GM12891 (cell line): Measurements from ENCODE around the gene CD300E.

Experiments used
- DNase-seq: peaks from one replicate; pipeline ENCODE4 v3.0.0; 2011; ENCODE audit warnings: low spot score; ENCODE audit not compliant: insufficient read length
- FAIRE-seq: peaks from 2 replicates; lab custom pipeline; 2011; peaks lifted over from hg19 to GRCh38; lab: Jason Lieb, UNC
- PAX5 ChIP-seq: IDR thresholded peaks from 2 replicates; pipeline ENCODE4 v1.6.1; 2011; ENCODE audit warnings: low read length, moderate library complexity, mild to moderate bottlenecking; ENCODE audit not compliant: insufficient read depth, severe bottlenecking
- POLR2A ChIP-seq: IDR thresholded peaks from 2 replicates; pipeline ENCODE4 v1.6.1; 2011; ENCODE audit warnings: low read depth, low read length, control low read depth
- POLR2AphosphoS5 ChIP-seq: IDR thresholded peaks from 2 replicates; pipeline ENCODE4 v1.6.1; 2011; ENCODE audit warnings: low read depth, low read length, control low read depth
- POU2F2 ChIP-seq: IDR thresholded peaks from 2 replicates; pipeline ENCODE4 v1.6.1; 2011; ENCODE audit warnings: low read depth, mild to moderate bottlenecking, control low read depth, low read length, moderate library complexity
- SPI1 ChIP-seq: IDR thresholded peaks from 2 replicates; pipeline ENCODE4 v1.6.1; 2011; ENCODE audit warnings: low read depth, low read length, control low read depth
- TAF1 ChIP-seq: IDR thresholded peaks from 2 replicates; pipeline ENCODE4 v1.6.1; 2011; ENCODE audit warnings: low read depth, low read length, control low read depth

The CD300E gene

DNA sequence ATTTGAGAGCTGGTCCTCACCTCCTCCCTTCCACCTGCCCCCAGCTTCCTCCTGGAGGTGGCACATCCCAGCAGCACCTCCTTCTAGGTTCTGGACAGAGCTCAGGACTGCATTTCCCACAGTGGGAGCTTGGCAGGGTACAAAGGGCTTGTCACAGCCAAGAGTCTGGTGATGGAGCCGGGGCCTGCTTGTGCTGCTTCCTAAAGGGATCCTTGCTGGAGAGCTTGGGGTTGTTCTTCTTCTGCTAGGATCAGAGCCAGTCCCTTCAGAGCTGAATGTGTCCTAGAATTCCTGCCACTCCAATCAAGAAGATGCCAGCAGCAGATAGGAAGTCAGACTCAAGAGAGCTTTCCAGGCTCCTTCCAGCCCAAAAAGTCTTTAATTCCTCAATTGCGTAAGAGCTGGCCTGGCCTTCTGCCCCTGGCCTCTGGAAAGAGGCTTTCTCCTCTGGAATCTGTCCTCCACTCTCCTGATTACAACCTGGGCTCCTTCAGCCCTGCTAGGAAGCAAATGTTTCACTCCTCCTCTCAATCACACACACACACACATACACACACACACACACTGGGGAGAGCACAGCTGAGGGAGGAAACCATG lies 4.4 kb downstream of the CD300E start:
- TF ChIP-seq POU2F2 (no peak), POLR2A (no peak), TAF1 (no peak), PAX5 (no peak), SPI1 (no peak), POLR2AphosphoS5 (no peak)
- DNase-seq (no peak), FAIRE-seq (no peak)

- FAIRE-seq = no peak
- DNase-seq = no peak
- TF ChIP-seq POLR2AphosphoS5 = no peak
- no peak for TF ChIP-seq TAF1
- TF ChIP-seq POLR2A = no peak
- no peak for TF ChIP-seq SPI1
- TF ChIP-seq PAX5 = no peak
- TF ChIP-seq POU2F2 = no peak
Measured at GRCh38 chr17:74618451-74618850, 5.1 kb downstream of the CD300E start.

DNA sequence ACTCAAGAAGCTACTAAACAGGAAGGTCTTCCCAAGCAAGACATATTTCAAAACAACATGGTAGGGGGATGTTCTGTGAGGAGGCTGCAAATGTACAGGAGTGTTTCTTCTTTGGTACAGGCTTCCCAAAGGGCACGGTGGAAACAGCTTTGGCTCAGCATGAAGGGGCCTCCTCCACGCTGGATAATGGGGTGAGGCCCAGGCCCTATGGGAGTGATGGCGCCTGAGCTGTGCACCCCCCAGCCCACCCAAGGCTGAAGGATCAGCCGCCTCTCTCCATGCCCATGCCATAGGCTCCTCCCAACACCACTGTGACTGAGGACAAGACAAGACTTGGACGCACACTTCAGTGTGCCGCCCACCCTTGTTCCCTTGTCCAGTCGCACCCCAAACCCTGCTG lies 6.8 kb downstream of the CD300E start:
- TF ChIP-seq SPI1 = no peak
- TF ChIP-seq POLR2A = no peak
- no peak for TF ChIP-seq PAX5
- no peak for TF ChIP-seq TAF1

GRCh38 chr17:74612046-74612445 lies 11.5 kb downstream of the CD300E start:
- FAIRE-seq (no peak), DNase-seq (no peak)
- TF ChIP-seq POLR2AphosphoS5 (no peak), PAX5 (no peak), TAF1 (no peak), POU2F2 (no peak), POLR2A (no peak), SPI1 (no peak)

More for the DNA sequence above, 6.8 kb downstream of the CD300E start:
- FAIRE-seq (no peak), DNase-seq (no peak)

- FAIRE-seq (no peak), DNase-seq (no peak)
- TF ChIP-seq POLR2A = no peak
- no peak for TF ChIP-seq SPI1
- no peak for TF ChIP-seq POLR2AphosphoS5
- no peak for TF ChIP-seq POU2F2
- TF ChIP-seq PAX5 = no peak
- TF ChIP-seq TAF1 = no peak
Measured at GRCh38 chr17:74610108-74610507, 13.4 kb downstream of the CD300E start.

GRCh38 chr17:74608511-74608910 lies 15.0 kb downstream of the CD300E start:
- TF ChIP-seq POLR2A = no peak
- no peak for TF ChIP-seq PAX5
- TF ChIP-seq TAF1 = no peak
- no peak for TF ChIP-seq SPI1
- TF ChIP-seq POLR2AphosphoS5 = no peak
- no peak for TF ChIP-seq POU2F2
- no peak for DNase-seq
- no peak for FAIRE-seq

DNA sequence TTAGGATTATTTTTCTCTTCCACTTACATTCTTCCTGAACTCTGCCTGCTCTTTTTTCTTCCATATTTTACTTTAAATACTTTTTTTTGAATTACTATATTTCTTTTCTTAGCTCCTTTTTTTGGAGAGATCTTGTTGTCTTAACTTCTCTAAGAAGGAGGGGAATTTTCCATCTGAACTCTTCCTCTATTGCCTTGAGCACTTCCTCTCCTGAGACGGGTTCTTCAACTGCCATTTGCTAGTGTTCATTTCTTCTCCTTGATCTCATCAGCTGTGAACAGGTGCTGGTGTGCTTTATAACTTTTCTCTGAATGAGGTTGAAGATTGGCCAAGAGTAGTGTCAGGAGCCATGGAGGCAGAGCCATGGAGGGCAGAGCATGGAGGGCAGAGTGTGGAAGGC lies 16.3 kb downstream of the CD300E start:
- TF ChIP-seq TAF1 (no peak), PAX5 (no peak), POU2F2 (no peak), SPI1 (no peak), POLR2AphosphoS5 (no peak), POLR2A (no peak)
- DNase-seq (no peak), FAIRE-seq (no peak)

GRCh38 chr17:74606050-74606449 lies 17.5 kb downstream of the CD300E start:
- DNase-seq (no peak), FAIRE-seq (no peak)
- no peak for TF ChIP-seq TAF1
- TF ChIP-seq PAX5 = no peak

DNA sequence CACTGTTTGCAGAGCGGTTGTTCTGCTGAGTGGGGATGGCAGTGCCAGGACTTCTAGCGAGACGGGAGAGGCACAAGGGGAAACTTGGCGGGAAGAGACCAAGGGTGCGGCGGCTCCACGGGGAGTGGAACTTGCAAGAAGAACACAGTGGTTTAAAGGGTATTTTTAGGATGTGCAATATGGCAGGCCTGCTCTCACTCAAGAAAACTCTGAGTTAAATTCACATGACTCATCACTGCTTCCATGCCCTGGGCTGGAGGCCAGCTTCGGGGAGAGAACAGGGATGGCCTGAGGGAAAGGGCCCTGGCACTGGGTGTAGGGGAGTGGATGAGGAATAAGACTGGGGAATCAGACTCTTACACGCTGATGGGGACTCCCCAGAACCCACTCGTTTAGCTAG lies 18.2 kb downstream of the CD300E start:
- no peak for DNase-seq
- no peak for FAIRE-seq
- no peak for TF ChIP-seq POU2F2
- TF ChIP-seq SPI1 = no peak
- no peak for TF ChIP-seq POLR2A
- no peak for TF ChIP-seq PAX5
- TF ChIP-seq POLR2AphosphoS5 = no peak
- TF ChIP-seq TAF1 = no peak

DNA sequence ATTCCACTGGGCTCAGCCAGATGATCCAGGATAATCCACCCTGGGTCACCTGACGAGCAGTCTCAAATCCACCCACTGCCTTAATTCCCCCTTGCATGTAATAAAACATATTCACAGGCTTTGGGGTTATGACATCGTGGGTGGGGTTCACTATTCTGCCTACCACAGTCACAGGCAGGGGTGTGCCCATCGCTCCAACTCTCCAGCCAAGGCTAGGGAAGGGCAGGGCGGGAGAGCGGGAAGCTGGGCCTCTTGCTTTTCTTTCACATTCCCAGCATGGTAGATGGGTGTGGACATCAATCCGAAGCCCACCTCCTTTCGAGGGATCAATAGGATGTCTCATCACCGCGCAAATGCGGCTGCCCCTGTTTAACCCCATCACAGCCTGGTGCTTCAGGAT lies 18.8 kb downstream of the CD300E start:
- DNase-seq = no peak
- TF ChIP-seq PAX5 = no peak
- no peak for TF ChIP-seq SPI1
- no peak for TF ChIP-seq TAF1
- no peak for TF ChIP-seq POU2F2
- no peak for TF ChIP-seq POLR2A
- TF ChIP-seq POLR2AphosphoS5 = no peak
- no peak for FAIRE-seq

- DNase-seq = no peak
- TF ChIP-seq TAF1 (no peak), PAX5 (no peak), POLR2AphosphoS5 (no peak), POU2F2 (no peak), POLR2A (no peak), SPI1 (no peak)
- no peak for FAIRE-seq
Measured at GRCh38 chr17:74604200-74604599, 19.3 kb downstream of the CD300E start.
